Left lobe of liver (tissue), 2 donors: ENCODE data around the gene GLYAT. TPM values are rescaled to one million over a fixed set of nuclear protein-coding genes. Genes with fewer than 3 reads are reported as not detected.
"Not testable (repeated sequence)": the region's sequence is repeated elsewhere in the genome, so short reads cannot be mapped to it uniquely, and the experiment has no call there.

Experiments used
- ATAC-seq: fragments of 200-7000 bp; cut with Tn5 transposase; one replicate; pipeline ENCODE4 v1.9.1; 2020; ENCODE audit warnings: mild to moderate bottlenecking, moderate library complexity
- DNase-seq: peaks from one replicate; pipeline ENCODE4 v3.0.0-alpha.2; 2020; ENCODE audit warnings: low spot score
- total RNA-seq: library from RNA; stranded (reverse); gene quantifications from one replicate; pipeline ENCODE4 v1.2.1, GENCODE V29; 2021
- donor health status: DM: no; HTN: no; CAD: no; lungs with moderate emphysema.
- donor health status: DM: no; HTN: yes; CAD: no.

Gene GLYAT
- total RNA-seq, 1 donor from 2014 or later: 270 TPM

GRCh38 chr11:58744988-58745704, 13.4 kb upstream of the GLYAT start:
- DNase-seq: no peak
- no peak for ATAC-seq

GRCh38 chr11:58742981-58743880, 11.5 kb upstream of the GLYAT start:
- no peak for ATAC-seq
- DNase-seq: no peak

GRCh38 chr11:58742140-58742539, 10.4 kb upstream of the GLYAT start:
- DNase-seq (no peak), ATAC-seq (no peak)

DNA sequence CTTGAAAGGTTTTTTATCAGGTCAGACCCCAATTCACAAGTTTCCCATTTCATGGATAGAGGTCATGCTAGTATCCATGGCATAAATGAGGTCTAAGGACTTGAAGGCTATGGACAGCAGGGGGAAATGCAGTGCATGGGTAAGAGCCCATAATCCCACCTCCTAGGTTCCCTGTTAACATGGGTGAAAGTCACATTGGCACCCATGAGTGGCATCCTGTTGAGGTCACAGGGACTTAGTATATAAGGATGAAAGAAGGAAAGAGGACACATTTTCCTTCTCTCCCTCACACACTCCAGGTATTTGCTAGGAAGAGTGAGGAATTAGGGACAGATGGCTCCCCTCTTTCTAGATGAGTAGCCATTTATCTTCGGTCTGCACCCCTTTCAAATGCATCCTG, 9.4 kb upstream of the GLYAT start:
- no peak for ATAC-seq
- DNase-seq: no peak

- no peak for DNase-seq
- no peak for ATAC-seq
Measured at GRCh38 chr11:58740447-58740846, 8.7 kb upstream of the GLYAT start.

DNA sequence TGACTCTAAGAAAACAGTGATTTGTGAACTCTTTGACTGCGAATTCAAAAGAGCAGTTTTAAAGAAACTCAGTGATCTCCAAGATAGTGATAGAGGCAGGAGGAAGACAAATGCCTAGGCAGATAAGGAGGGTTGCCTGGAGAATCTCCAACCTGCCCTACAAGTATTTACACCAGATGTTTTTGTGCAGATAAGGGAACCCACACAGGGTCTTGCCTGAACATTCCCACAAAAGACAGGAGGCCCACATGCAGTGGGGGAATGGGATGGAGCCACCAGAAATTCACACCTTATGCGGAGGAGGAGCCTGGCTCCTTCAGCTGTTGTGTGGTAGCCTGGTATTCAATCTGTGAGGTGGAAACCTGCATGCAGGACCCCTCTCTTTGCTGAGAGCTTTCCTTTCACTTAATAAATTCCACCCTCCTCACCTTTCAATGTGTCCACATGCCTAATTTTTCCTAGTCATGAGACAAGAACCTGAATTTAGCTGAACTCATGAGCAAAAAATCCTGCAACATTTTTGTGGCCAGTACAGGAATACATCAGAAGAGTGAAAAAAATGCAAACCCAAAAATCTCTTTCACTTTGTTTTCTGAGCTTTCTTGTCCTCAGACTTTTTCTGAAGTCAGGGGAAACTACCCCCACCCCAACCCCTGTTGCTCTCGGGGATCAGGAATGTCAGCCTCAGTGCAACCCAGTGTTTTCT, 8.1 kb upstream of the GLYAT start:
- DNase-seq (no peak), ATAC-seq (no peak)

- DNase-seq: peak; percentile 71
- peak; percentile 56 for ATAC-seq
Measured at GRCh38 chr11:58734681-58735490, 3.1 kb upstream of the GLYAT start.

GRCh38 chr11:58730507-58731089, 1.1 kb downstream of the GLYAT start:
- ATAC-seq: peak; percentile 59

GRCh38 chr11:58727415-58727797, 4.3 kb downstream of the GLYAT start:
- peak; percentile 2 for ATAC-seq
- no peak for DNase-seq

More at GRCh38 chr11:58730507-58731089, 1.1 kb downstream of the GLYAT start:
- no peak for DNase-seq

DNA sequence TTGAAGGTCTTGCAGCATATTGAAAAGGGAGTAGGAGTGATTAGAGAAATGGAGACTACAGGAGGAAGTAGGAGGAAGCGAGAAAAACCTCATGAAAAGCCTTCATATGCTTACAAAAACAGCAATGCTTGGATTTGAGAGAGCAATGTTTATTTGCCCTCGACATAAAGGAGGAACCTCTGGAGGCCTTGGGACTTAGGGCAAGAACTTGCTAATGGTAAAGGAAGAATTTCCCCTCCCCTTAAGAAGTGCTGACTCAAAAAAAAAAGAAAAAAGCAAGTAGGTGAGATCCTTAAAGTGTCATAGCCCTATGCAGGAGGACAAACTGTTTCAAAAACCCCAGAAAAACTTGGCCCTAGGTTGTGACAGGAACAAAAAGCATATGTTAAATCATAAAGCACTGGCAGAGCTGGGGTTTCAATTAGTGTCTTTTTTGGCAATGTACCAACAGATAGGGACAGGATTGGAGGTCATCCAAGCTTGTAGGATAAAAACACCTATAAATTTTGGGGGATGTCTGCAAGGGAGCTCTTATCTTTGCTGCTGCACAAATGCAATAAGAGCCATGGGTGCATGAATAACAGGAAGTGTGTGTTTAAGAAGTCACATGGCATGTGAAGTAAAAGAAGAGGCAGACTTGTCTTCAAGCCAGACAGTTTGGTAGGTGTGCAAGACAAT, 4.9 kb downstream of the GLYAT start:
- ATAC-seq (peak; percentile 9), DNase-seq (no peak)

DNA sequence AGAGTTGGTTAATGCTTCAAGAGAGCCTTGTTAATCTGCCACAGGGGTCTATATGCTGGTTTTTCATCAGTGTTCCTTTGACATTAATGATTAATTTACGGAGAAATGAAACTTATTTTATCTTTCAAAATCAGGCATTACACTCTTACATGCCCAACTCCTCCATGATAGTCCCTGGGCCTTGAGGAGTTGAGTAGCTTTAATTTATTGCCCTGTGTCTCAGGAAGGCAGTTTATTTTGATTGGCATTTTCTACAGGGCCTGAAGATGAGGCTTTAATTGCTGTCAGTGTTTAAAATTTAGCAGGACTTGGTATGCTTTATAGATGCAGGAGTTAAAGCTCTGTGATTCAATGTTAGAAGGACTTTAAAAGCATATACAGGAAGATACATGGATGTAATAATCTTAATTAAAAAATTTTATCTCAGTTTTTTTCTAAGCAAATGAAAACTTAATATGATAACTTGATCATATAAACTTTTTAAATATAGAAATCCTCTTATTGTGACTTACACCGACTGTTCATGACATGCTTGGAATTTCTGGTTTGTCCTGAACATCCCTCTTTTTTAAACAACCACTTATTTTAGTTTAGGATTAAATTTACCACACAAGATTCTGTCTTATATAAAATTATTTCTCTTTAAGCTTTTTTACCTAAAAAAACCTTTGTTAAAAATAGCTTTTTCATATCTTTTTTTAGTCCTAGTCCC, 12.2 kb downstream of the GLYAT start:
- ATAC-seq (no peak), DNase-seq (no peak)

- ATAC-seq (no peak), DNase-seq (no peak)
Measured at GRCh38 chr11:58712531-58712930, 19.2 kb downstream of the GLYAT start.

DNA sequence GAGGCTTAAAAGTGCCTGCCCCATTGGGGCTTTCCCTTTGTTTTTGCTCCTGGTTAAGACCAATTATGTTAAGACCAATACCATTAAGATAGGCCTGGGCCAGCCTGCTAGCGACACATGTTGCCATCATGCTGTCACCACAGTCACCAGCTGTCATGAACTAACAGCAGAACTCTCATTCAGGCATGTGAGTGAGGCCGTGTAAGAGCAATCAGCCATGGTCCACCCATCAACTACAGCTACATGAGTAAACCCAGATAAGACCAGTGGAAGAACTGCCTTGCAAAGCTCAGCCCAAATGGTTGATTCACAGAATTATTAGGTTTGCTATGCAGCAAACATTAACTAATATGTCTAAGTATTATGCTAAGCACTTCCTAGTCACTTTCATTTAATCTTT, 19.9 kb downstream of the GLYAT start:
- no peak for DNase-seq
- no peak for ATAC-seq

DNA sequence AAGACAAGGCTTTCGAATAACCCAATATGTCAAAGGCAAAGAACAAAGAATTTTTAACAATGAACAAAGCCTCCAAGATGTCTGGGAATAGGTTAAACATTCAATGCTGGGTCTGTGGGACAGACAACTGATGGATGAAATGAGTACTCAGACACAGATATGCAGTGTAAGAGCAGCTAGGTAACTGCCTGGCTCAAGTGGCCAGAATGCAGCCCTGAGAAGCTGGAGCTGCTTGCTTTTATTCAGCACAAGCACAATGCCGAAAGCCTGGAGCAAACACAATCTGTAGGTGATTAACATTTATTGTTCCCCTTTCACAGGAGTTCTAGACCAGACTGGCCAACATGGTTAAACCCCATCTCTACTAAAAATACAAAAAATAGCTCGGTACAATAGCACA, 24.0 kb downstream of the GLYAT start:
- DNase-seq (no peak), ATAC-seq (no peak)

- not testable (repeated sequence) for ATAC-seq, DNase-seq
Measured at GRCh38 chr11:58696825-58697224, 34.9 kb downstream of the GLYAT start.

GRCh38 chr11:58693026-58693425, 38.7 kb downstream of the GLYAT start:
- DNase-seq (no peak), ATAC-seq (no peak)

- ATAC-seq: no peak
- DNase-seq: no peak
Measured at GRCh38 chr11:58691675-58692074, 40.1 kb downstream of the GLYAT start.

GRCh38 chr11:58688789-58689503, 42.8 kb downstream of the GLYAT start:
- no peak for ATAC-seq
- no peak for DNase-seq
